HUES6 (cell line): Measurements from ENCODE around the gene TMEM196.
A peak's percentile ranks its signal among the peaks of the same experiment; 100 is the strongest.

Experiments used
- H3K27ac ChIP-seq: 2 replicates; pipeline ENCODE4 v1.7.0; 2013; ENCODE audit warnings: low read depth, mild to moderate bottlenecking, low read length, inconsistent platforms
- H3K27me3 ChIP-seq: 2 replicates; pipeline ENCODE4 v1.6.1; 2013; ENCODE audit warnings: low read length; ENCODE audit not compliant: control insufficient read depth, insufficient read depth
- H3K36me3 ChIP-seq: 2 replicates; pipeline ENCODE4 v1.6.1; 2013; ENCODE audit warnings: low read length; ENCODE audit not compliant: control insufficient read depth, insufficient read depth
- H3K4me1 ChIP-seq: 2 replicates; pipeline ENCODE4 v1.6.1; 2013; ENCODE audit warnings: low read length; ENCODE audit not compliant: control insufficient read depth, insufficient read depth
- H3K4me3 ChIP-seq: 2 replicates; pipeline ENCODE4 v1.5.1; 2013; ENCODE audit warnings: low read depth, low read length
- H3K9ac ChIP-seq: one replicate; pipeline ENCODE4 v1.6.1; 2013; ENCODE audit warnings: mild to moderate bottlenecking, low read length
- H3K9me3 ChIP-seq: 2 replicates; pipeline ENCODE4 v1.6.1; 2013; ENCODE audit warnings: low read depth, low read length; ENCODE audit not compliant: control insufficient read depth, insufficient read depth

Gene TMEM196

GRCh38 chr7:19754521-19755116 is 18.8 kb downstream of the TMEM196 start:
- Histone ChIP-seq H3K9ac (no peak overlapping the region), H3K36me3 (no peaks in the 10 kb centered on the region), H3K27me3 (no peaks in the 10 kb centered on the region), H3K4me1 (no peaks in the 10 kb centered on the region), H3K9me3 (no peaks in the 10 kb centered on the region), H3K27ac (no peak overlapping the region), H3K4me3 (no peak overlapping the region)

- Histone ChIP-seq H3K36me3 (no peaks in the 10 kb centered on the region), H3K27ac (no peak overlapping the region), H3K4me3 (no peak overlapping the region), H3K27me3 (no peaks in the 10 kb centered on the region), H3K9ac (no peak overlapping the region), H3K9me3 (no peaks in the 10 kb centered on the region), H3K4me1 (no peaks in the 10 kb centered on the region)
Measured at GRCh38 chr7:19752020-19752419, 21.4 kb downstream of the TMEM196 start.

- no peak overlapping the region for H3K27ac ChIP-seq
- no peaks in the 10 kb centered on the region for H3K4me1 ChIP-seq
- no peaks in the 10 kb centered on the region for H3K27me3 ChIP-seq
- H3K9me3 ChIP-seq = no peaks in the 10 kb centered on the region
- no peaks in the 10 kb centered on the region for H3K36me3 ChIP-seq
- no peak overlapping the region for H3K4me3 ChIP-seq
- H3K9ac ChIP-seq = no peak overlapping the region
Measured at GRCh38 chr7:19749658-19750057, 23.8 kb downstream of the TMEM196 start.

- Histone ChIP-seq H3K27ac (no peak overlapping the region), H3K27me3 (no peaks in the 10 kb centered on the region), H3K9me3 (no peaks in the 10 kb centered on the region), H3K4me3 (no peak overlapping the region), H3K9ac (no peak overlapping the region), H3K36me3 (no peaks in the 10 kb centered on the region), H3K4me1 (no peaks in the 10 kb centered on the region)
Measured at GRCh38 chr7:19747740-19748339, 25.6 kb downstream of the TMEM196 start.

GRCh38 chr7:19744075-19744474 is 29.3 kb downstream of the TMEM196 start:
- H3K4me3 ChIP-seq = no peak overlapping the region
- no peaks in the 10 kb centered on the region for H3K36me3 ChIP-seq
- no peaks in the 10 kb centered on the region for H3K27me3 ChIP-seq
- H3K9me3 ChIP-seq = no peaks in the 10 kb centered on the region
- no peak overlapping the region for H3K27ac ChIP-seq
- H3K9ac ChIP-seq = no peak overlapping the region
- no peaks in the 10 kb centered on the region for H3K4me1 ChIP-seq

- no peaks in the 10 kb centered on the region for H3K4me1 ChIP-seq
- no peak overlapping the region for H3K4me3 ChIP-seq
- H3K36me3 ChIP-seq = no peaks in the 10 kb centered on the region
- H3K9ac ChIP-seq = no peak overlapping the region
- no peaks in the 10 kb centered on the region for H3K9me3 ChIP-seq
- no peaks in the 10 kb centered on the region for H3K27me3 ChIP-seq
- H3K27ac ChIP-seq = no peak overlapping the region
Measured at GRCh38 chr7:19728716-19729115, 44.7 kb downstream of the TMEM196 start.

- Histone ChIP-seq H3K4me1 (no peaks in the 10 kb centered on the region), H3K4me3 (no peak overlapping the region), H3K9ac (no peak overlapping the region), H3K27me3 (no peaks in the 10 kb centered on the region), H3K36me3 (no peaks in the 10 kb centered on the region), H3K27ac (no peak overlapping the region), H3K9me3 (no peaks in the 10 kb centered on the region)
Measured at GRCh38 chr7:19725770-19726169, 47.6 kb downstream of the TMEM196 start.

- Histone ChIP-seq H3K27ac (no peak overlapping the region), H3K4me1 (no peaks in the 10 kb centered on the region), H3K27me3 (no peaks in the 10 kb centered on the region), H3K36me3 (no peaks in the 10 kb centered on the region), H3K4me3 (no peak overlapping the region), H3K9ac (no peak overlapping the region), H3K9me3 (no peaks in the 10 kb centered on the region)
Measured at GRCh38 chr7:19715499-19715898, 57.9 kb downstream of the TMEM196 start.

- H3K27ac ChIP-seq = no peak overlapping the region
- H3K27me3 ChIP-seq = no peaks in the 10 kb centered on the region
- no peaks in the 10 kb centered on the region for H3K4me1 ChIP-seq
- H3K9me3 ChIP-seq = no peaks in the 10 kb centered on the region
- no peaks in the 10 kb centered on the region for H3K36me3 ChIP-seq
- no peak overlapping the region for H3K4me3 ChIP-seq
- H3K9ac ChIP-seq = no peak overlapping the region
Measured at GRCh38 chr7:19713676-19714075, 59.7 kb downstream of the TMEM196 start.

GRCh38 chr7:19709249-19709578 is 64.2 kb downstream of the TMEM196 start:
- H3K27me3 ChIP-seq = no peaks in the 10 kb centered on the region
- H3K4me3 ChIP-seq = 0 out of 2 replicates have a peak overlapping the region, but pooled peaks have one; percentile 87
- no peak overlapping the region for H3K9ac ChIP-seq
- no peak overlapping the region for H3K27ac ChIP-seq
- H3K9me3 ChIP-seq = no peaks in the 10 kb centered on the region
- H3K4me1 ChIP-seq = peaks cover 19% of the 10 kb centered on the region
- H3K36me3 ChIP-seq = no peaks in the 10 kb centered on the region

GRCh38 chr7:19708397-19709248 is 64.8 kb downstream of the TMEM196 start, which contains the start of gene POLR1F:
Gene POLR1F, minus strand, starts transcription at chr7:19709037. Its CDS starts 21 bp downstream, at chr7:19709016.
- H3K4me1 ChIP-seq = peaks cover 19% of the 10 kb centered on the region
- H3K9ac ChIP-seq = peak within 1 kb of the TSS; percentile 85
- no peaks in the 10 kb centered on the region for H3K27me3 ChIP-seq
- peak within 1 kb of the TSS; percentile 87 for H3K4me3 ChIP-seq
- H3K36me3 ChIP-seq = no peaks in the 10 kb centered on the region; the same call in 1 of the 2 replicates
- no peaks in the 10 kb centered on the region for H3K9me3 ChIP-seq
- H3K27ac ChIP-seq = 0 out of 2 replicates have a peak within 1 kb of the TSS, but pooled peaks have one; percentile 24
